ENCODE results near the gene FETUB. TPM values are rescaled to one million over a fixed set of nuclear protein-coding genes. Genes with fewer than 3 reads are reported as not detected.

Gene FETUB
- total RNA-seq, 1 experiment from 2014 or later: not detected

GRCh38 chr3:186622651-186623310, 17.4 kb upstream of the FETUB start:
- Mint-ChIP-seq H3K4me1 (ENCODE audit: low read depth, unreplicated experiment) (no peaks in the 10 kb centered on the region), H3K27me3 (ENCODE audit: insufficient read depth, unreplicated experiment) (no peaks in the 10 kb centered on the region), H3K27ac (ENCODE audit: unreplicated experiment) (no peak overlapping the region), H3K9me3 (ENCODE audit: unreplicated experiment) (no peaks in the 10 kb centered on the region), H3K36me3 (ENCODE audit: insufficient read depth, unreplicated experiment) (no peaks in the 10 kb centered on the region), H3K4me3 (ENCODE audit: unreplicated experiment) (no peak overlapping the region)
- ChIA-PET POLR2A (no interaction called here), CTCF (no interaction called here)
- H3K27me3 ChIP-seq (replicated peaks; ENCODE audit: control insufficient read depth, insufficient read depth, low read length): no peaks in the 10 kb centered on the region
- BruUV-seq (replicated peaks): no TSS peak
- TF ChIP-seq CTCF (IDR thresholded peaks at IDR 0.05; ENCODE audit: insufficient read depth in 1 of 2, low read depth in 1 of 2, low read length in 1 of 2, severe bottlenecking in 1 of 2, unreplicated experiment in 1 of 2): no peak
- no peaks in the 10 kb centered on the region for H3K9me3 ChIP-seq
- H3K4me1 ChIP-seq: no peaks in the 10 kb centered on the region
- H3K4me3 ChIP-seq (ENCODE audit: low read depth, low read length): no peak overlapping the region
- 0 out of 2 replicates have a peak, but pooled peaks cover 2% of the 10 kb centered on the region for H3K36me3 ChIP-seq (ENCODE audit: control insufficient read depth, insufficient read depth, low read length)
- intact Hi-C loops (cut with micrococcal nuclease; ENCODE audit: unreplicated experiment): no loop called here
- DNase-seq: no peak

GRCh38 chr3:186624598-186624997, 15.6 kb upstream of the FETUB start:
- no peak overlapping the region for H3K4me3 Mint-ChIP-seq (ENCODE audit: unreplicated experiment)
- no peak overlapping the region for H3K4me3 ChIP-seq (ENCODE audit: low read depth, low read length)
- H3K27ac Mint-ChIP-seq (ENCODE audit: unreplicated experiment): no peak overlapping the region
- POLR2A ChIA-PET: no interaction called here
- intact Hi-C loops (cut with micrococcal nuclease; ENCODE audit: unreplicated experiment): no loop called here
- no peaks in the 10 kb centered on the region for H3K36me3 Mint-ChIP-seq (ENCODE audit: insufficient read depth, unreplicated experiment)
- H3K4me1 Mint-ChIP-seq (ENCODE audit: low read depth, unreplicated experiment): peaks cover 6% of the 10 kb centered on the region
- TF ChIP-seq CTCF (IDR thresholded peaks at IDR 0.05; ENCODE audit: insufficient read depth in 1 of 2, low read depth in 1 of 2, low read length in 1 of 2, severe bottlenecking in 1 of 2, unreplicated experiment in 1 of 2): no peak
- CTCF ChIA-PET: no interaction called here
- no TSS peak for BruUV-seq (replicated peaks)
- H3K9me3 ChIP-seq: no peaks in the 10 kb centered on the region
- H3K4me1 ChIP-seq: no peaks in the 10 kb centered on the region
- no peak for DNase-seq
- no peaks in the 10 kb centered on the region for H3K27me3 ChIP-seq (replicated peaks; ENCODE audit: control insufficient read depth, insufficient read depth, low read length)
- H3K9me3 Mint-ChIP-seq (ENCODE audit: unreplicated experiment): no peaks in the 10 kb centered on the region
- 0 out of 2 replicates have a peak, but pooled peaks cover 2% of the 10 kb centered on the region for H3K36me3 ChIP-seq (ENCODE audit: control insufficient read depth, insufficient read depth, low read length)
- no peaks in the 10 kb centered on the region for H3K27me3 Mint-ChIP-seq (ENCODE audit: insufficient read depth, unreplicated experiment)

GRCh38 chr3:186625600-186626042, 14.6 kb upstream of the FETUB start:
- Histone ChIP-seq H3K4me1 (no peaks in the 10 kb centered on the region), H3K36me3 (ENCODE audit: control insufficient read depth, insufficient read depth, low read length) (0 out of 2 replicates have a peak, but pooled peaks cover 2% of the 10 kb centered on the region), H3K27me3 (replicated peaks; ENCODE audit: control insufficient read depth, insufficient read depth, low read length) (no peaks in the 10 kb centered on the region), H3K9me3 (no peaks in the 10 kb centered on the region), H3K4me3 (ENCODE audit: low read depth, low read length) (no peak overlapping the region)
- intact Hi-C loops (cut with micrococcal nuclease; ENCODE audit: unreplicated experiment): no loop called here
- no peak for TF ChIP-seq CTCF (IDR thresholded peaks at IDR 0.05; ENCODE audit: insufficient read depth in 1 of 2, low read depth in 1 of 2, low read length in 1 of 2, severe bottlenecking in 1 of 2, unreplicated experiment in 1 of 2)
- CTCF ChIA-PET: interaction anchor here (0.5 kb wide), 1 partner anchor 100 kb away, joined by 3 read pairs; no protein-coding TSS in a partner anchor
- DNase-seq: no peak
- Mint-ChIP-seq H3K4me3 (ENCODE audit: unreplicated experiment) (no peak overlapping the region), H3K9me3 (ENCODE audit: unreplicated experiment) (no peaks in the 10 kb centered on the region), H3K4me1 (ENCODE audit: low read depth, unreplicated experiment) (peaks cover 12% of the 10 kb centered on the region), H3K27me3 (ENCODE audit: insufficient read depth, unreplicated experiment) (no peaks in the 10 kb centered on the region), H3K27ac (ENCODE audit: unreplicated experiment) (no peak overlapping the region), H3K36me3 (ENCODE audit: insufficient read depth, unreplicated experiment) (no peaks in the 10 kb centered on the region)
- BruUV-seq (replicated peaks): no TSS peak
- POLR2A ChIA-PET: interaction anchor here (1.2 kb wide), 1 partner anchor 118 kb away, joined by 4 read pairs; no protein-coding TSS in a partner anchor
